Measurements from ENCODE around the gene RASGRF1.

The RASGRF1 gene, protein sequence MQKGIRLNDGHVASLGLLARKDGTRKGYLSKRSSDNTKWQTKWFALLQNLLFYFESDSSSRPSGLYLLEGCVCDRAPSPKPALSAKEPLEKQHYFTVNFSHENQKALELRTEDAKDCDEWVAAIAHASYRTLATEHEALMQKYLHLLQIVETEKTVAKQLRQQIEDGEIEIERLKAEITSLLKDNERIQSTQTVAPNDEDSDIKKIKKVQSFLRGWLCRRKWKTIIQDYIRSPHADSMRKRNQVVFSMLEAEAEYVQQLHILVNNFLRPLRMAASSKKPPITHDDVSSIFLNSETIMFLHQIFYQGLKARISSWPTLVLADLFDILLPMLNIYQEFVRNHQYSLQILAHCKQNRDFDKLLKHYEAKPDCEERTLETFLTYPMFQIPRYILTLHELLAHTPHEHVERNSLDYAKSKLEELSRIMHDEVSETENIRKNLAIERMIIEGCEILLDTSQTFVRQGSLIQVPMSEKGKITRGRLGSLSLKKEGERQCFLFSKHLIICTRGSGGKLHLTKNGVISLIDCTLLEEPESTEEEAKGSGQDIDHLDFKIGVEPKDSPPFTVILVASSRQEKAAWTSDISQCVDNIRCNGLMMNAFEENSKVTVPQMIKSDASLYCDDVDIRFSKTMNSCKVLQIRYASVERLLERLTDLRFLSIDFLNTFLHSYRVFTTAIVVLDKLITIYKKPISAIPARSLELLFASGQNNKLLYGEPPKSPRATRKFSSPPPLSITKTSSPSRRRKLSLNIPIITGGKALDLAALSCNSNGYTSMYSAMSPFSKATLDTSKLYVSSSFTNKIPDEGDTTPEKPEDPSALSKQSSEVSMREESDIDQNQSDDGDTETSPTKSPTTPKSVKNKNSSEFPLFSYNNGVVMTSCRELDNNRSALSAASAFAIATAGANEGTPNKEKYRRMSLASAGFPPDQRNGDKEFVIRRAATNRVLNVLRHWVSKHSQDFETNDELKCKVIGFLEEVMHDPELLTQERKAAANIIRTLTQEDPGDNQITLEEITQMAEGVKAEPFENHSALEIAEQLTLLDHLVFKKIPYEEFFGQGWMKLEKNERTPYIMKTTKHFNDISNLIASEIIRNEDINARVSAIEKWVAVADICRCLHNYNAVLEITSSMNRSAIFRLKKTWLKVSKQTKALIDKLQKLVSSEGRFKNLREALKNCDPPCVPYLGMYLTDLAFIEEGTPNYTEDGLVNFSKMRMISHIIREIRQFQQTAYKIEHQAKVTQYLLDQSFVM (N-terminal part only)
- long read RNA-seq, partial matches to known transcripts, result 3 of 8 reads
- long read RNA-seq, other reads (novel, unspliced or antisense), result 4 of 8 reads

GRCh38 chr15:79090487-79091203 lies at the start of gene RASGRF1:
Gene RASGRF1 (minus strand): TSS chr15:79090780. CDS start chr15:79090498, 282 bp downstream.
- TF ChIP-seq, protein P1, sequence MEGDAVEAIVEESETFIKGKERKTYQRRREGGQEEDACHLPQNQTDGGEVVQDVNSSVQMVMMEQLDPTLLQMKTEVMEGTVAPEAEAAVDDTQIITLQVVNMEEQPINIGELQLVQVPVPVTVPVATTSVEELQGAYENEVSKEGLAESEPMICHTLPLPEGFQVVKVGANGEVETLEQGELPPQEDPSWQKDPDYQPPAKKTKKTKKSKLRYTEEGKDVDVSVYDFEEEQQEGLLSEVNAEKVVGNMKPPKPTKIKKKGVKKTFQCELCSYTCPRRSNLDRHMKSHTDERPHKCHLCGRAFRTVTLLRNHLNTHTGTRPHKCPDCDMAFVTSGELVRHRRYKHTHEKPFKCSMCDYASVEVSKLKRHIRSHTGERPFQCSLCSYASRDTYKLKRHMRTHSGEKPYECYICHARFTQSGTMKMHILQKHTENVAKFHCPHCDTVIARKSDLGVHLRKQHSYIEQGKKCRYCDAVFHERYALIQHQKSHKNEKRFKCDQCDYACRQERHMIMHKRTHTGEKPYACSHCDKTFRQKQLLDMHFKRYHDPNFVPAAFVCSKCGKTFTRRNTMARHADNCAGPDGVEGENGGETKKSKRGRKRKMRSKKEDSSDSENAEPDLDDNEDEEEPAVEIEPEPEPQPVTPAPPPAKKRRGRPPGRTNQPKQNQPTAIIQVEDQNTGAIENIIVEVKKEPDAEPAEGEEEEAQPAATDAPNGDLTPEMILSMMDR (IDR thresholded peaks at IDR 0.05; ENCODE audit: insufficient read depth, low read length), result no peak
- TF ChIP-seq, protein P2, sequence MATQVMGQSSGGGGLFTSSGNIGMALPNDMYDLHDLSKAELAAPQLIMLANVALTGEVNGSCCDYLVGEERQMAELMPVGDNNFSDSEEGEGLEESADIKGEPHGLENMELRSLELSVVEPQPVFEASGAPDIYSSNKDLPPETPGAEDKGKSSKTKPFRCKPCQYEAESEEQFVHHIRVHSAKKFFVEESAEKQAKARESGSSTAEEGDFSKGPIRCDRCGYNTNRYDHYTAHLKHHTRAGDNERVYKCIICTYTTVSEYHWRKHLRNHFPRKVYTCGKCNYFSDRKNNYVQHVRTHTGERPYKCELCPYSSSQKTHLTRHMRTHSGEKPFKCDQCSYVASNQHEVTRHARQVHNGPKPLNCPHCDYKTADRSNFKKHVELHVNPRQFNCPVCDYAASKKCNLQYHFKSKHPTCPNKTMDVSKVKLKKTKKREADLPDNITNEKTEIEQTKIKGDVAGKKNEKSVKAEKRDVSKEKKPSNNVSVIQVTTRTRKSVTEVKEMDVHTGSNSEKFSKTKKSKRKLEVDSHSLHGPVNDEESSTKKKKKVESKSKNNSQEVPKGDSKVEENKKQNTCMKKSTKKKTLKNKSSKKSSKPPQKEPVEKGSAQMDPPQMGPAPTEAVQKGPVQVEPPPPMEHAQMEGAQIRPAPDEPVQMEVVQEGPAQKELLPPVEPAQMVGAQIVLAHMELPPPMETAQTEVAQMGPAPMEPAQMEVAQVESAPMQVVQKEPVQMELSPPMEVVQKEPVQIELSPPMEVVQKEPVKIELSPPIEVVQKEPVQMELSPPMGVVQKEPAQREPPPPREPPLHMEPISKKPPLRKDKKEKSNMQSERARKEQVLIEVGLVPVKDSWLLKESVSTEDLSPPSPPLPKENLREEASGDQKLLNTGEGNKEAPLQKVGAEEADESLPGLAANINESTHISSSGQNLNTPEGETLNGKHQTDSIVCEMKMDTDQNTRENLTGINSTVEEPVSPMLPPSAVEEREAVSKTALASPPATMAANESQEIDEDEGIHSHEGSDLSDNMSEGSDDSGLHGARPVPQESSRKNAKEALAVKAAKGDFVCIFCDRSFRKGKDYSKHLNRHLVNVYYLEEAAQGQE (IDR thresholded peaks at IDR 0.05; ENCODE audit: insufficient replicate concordance, low read depth), result no peak
- no peak for DNase-seq (ENCODE audit: low read depth in 1 of 2, low spot score in 1 of 2)
- no peak within 1 kb of the TSS for H3K4me3 ChIP-seq (replicated peaks; ENCODE audit: insufficient read depth, low read length)
- H3K27me3 ChIP-seq (ENCODE audit: insufficient read depth, poor library complexity, severe bottlenecking), result peaks cover 46% of the 10 kb centered on the region
- H3K27ac ChIP-seq (replicated peaks), result no peak within 1 kb of the TSS

- no peak overlapping the region for H3K27ac ChIP-seq (replicated peaks)
- no peak overlapping the region for H3K4me3 ChIP-seq (replicated peaks; ENCODE audit: insufficient read depth, low read length)
- TF ChIP-seq, protein P2 (IDR thresholded peaks at IDR 0.05; ENCODE audit: insufficient replicate concordance, low read depth), result no peak
- no peak for TF ChIP-seq POLR2AphosphoS5 (IDR thresholded peaks at IDR 0.05; ENCODE audit: low read depth)
- TF ChIP-seq, protein P1 (IDR thresholded peaks at IDR 0.05; ENCODE audit: insufficient read depth, low read length), result no peak
- TF ChIP-seq GABPA (IDR thresholded peaks at IDR 0.05; ENCODE audit: low read depth), result no peak
- no peak for TF ChIP-seq SPI1 (IDR thresholded peaks at IDR 0.05; ENCODE audit: borderline replicate concordance, low read depth)
- H3K27me3 ChIP-seq (ENCODE audit: insufficient read depth, poor library complexity, severe bottlenecking), result peaks cover 10% of the 10 kb centered on the region
- DNase-seq (ENCODE audit: low read depth in 1 of 2, low spot score in 1 of 2), result no peak
Observed at GRCh38 chr15:79136434-79137046, 46.0 kb upstream of the RASGRF1 start.

- no peak for TF ChIP-seq SPI1 (IDR thresholded peaks at IDR 0.05; ENCODE audit: borderline replicate concordance, low read depth)
- TF ChIP-seq GABPA (IDR thresholded peaks at IDR 0.05; ENCODE audit: low read depth), result no peak
- TF ChIP-seq, protein P1 (IDR thresholded peaks at IDR 0.05; ENCODE audit: insufficient read depth, low read length), result no peak
- no peak for TF ChIP-seq POLR2AphosphoS5 (IDR thresholded peaks at IDR 0.05; ENCODE audit: low read depth)
- TF ChIP-seq, protein P2 (IDR thresholded peaks at IDR 0.05; ENCODE audit: insufficient replicate concordance, low read depth), result no peak
- Histone ChIP-seq H3K27me3 (ENCODE audit: insufficient read depth, poor library complexity, severe bottlenecking) (peaks cover 9% of the 10 kb centered on the region), H3K4me3 (replicated peaks; ENCODE audit: insufficient read depth, low read length) (no peak overlapping the region), H3K27ac (replicated peaks) (no peak overlapping the region)
- no peak for DNase-seq (ENCODE audit: low read depth in 1 of 2, low spot score in 1 of 2)
Observed at GRCh38 chr15:79133309-79133708, 42.7 kb upstream of the RASGRF1 start.
